ENCODE results near the gene ECHDC1. TPM values are rescaled to one million over a fixed set of nuclear protein-coding genes. Genes with fewer than 3 reads are reported as not detected.
A peak's percentile ranks its signal among the peaks of the same experiment; 100 is the strongest.

Gene ECHDC1
- total and polyA plus RNA-seq, 4 experiments from 2014 or later = 35.5 to 68.0 (median 49.0) TPM

DNA sequence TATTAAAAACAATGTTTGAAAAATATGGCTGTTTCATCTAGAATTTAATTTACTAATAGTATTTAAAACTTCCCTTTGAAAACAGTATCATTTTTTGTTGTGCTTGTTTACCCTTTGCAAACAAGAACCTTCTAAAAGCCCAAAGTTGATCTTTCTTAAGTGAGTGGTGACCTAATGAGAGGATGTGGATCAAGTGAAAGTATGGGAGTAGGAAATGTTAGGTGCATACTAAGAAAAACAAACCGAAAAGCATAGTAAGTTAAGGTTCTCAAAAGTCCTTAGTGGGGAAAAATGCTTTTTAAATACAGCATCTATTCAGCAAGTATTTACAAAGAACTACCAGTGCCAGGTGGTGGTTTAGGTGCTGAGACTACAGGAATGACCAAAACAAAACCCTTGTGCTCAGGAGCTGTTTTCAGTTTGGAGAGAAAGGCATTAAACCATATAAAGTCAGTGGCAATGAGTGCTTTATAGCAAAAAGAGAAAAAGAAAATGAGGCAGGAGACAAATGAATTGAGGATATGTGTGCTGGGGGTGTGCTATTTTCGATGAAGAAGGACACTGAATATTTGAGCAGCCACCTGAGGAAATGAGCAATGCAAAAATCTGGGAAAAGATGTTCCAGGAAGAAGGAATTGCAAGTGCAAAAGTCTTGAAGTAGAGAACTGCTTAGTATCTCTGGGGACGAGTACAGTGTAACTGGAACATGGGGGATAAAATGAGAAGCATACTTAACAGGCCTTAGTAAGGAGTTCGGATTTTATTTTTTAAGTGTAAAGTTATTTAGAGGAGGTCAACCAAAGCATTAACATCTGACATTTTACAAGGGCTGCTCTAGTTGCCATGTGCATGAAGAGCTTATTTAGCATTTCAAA is 52.8 kb downstream of the ECHDC1 start:
- ChIA-PET CTCF (ENCODE audit: partially characterized antibody) (interaction anchor here (1.2 to 6.7 kb wide), 4 partner anchors 9 to 226 kb away, joined by 6 to 56 read pairs (median 10); partner anchors contain the start of gene RNF146), POLR2A (ENCODE audit: partially characterized antibody) (interaction anchor here (1.1 to 2.1 kb wide), 4 partner anchors 12 to 226 kb away, joined by 3 to 12 read pairs (median 4); partner anchors contain the start of gene RNF146)
- H3K36me3 ChIP-seq (ENCODE audit: insufficient read depth, low read length) = peaks cover 16% of the 10 kb centered on the region
- H3K27me3 Mint-ChIP-seq = no peaks in the 10 kb centered on the region
- H3K9me3 Mint-ChIP-seq = no peaks in the 10 kb centered on the region
- no peaks in the 10 kb centered on the region for H3K9me3 ChIP-seq (ENCODE audit: control insufficient read depth in 1 of 2, low read length in 2 of 2)
- no peaks in the 10 kb centered on the region for H3K27me3 ChIP-seq (ENCODE audit: insufficient read depth, low read length)
- H3K4me3 Mint-ChIP-seq = peak overlapping the region in 7 of 8 donors; percentile 21 to 91 (median 72)
- H3K27ac Mint-ChIP-seq = peak overlapping the region; percentile 23 to 88 (median 63)
- intact Hi-C loops (cut with micrococcal nuclease) = no loop called here
- peaks cover 40 to 49% of the 10 kb centered on the region in 2 donors for H3K36me3 Mint-ChIP-seq
- peaks cover 24 to 37% (median 37%) of the 10 kb centered on the region in 4 donors for H3K4me1 Mint-ChIP-seq
- no peak overlapping the region for H3K27ac ChIP-seq (ENCODE audit: low read depth, low read length)
- DNase-seq = no peak
- H3K4me3 ChIP-seq (ENCODE audit: low read length in 2 of 2) = no peak overlapping the region
- H3K4me1 ChIP-seq (ENCODE audit: insufficient read depth, low read length) = peaks cover 18% of the 10 kb centered on the region

DNA sequence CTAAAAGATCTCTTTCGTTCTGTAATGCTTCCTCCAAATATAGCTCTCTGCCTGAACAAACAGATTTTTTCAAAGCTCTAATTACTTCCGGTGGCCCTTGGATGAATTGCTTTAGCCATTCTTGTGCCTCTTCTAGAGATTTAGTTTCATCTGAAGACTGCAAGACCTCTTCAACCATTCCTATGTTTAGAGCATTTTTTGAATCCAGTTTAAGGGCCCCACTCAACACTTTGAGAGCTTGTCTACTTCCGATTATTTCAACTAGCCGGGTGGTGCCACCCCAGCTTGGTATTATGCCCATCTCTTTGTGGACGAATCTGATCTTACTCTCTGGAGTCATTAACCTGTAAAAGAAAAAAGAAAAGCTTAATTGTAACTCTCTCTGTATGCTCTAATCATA is 53.5 kb downstream of the ECHDC1 start:
- intact Hi-C loops (cut with micrococcal nuclease) = no loop called here
- Histone ChIP-seq H3K36me3 (ENCODE audit: insufficient read depth, low read length) (peaks cover 16% of the 10 kb centered on the region), H3K4me3 (ENCODE audit: low read length in 2 of 2) (no peak overlapping the region), H3K27ac (ENCODE audit: low read depth, low read length) (no peak overlapping the region), H3K27me3 (ENCODE audit: insufficient read depth, low read length) (no peaks in the 10 kb centered on the region), H3K4me1 (ENCODE audit: insufficient read depth, low read length) (peaks cover 18% of the 10 kb centered on the region), H3K9me3 (ENCODE audit: control insufficient read depth in 1 of 2, low read length in 2 of 2) (no peaks in the 10 kb centered on the region)
- H3K4me3 Mint-ChIP-seq = no peak overlapping the region
- no peak for DNase-seq
- H3K4me1 Mint-ChIP-seq = peaks cover 25 to 39% (median 37%) of the 10 kb centered on the region in 4 donors
- POLR2A ChIA-PET (ENCODE audit: partially characterized antibody) = interaction anchor here (1.1 to 2.1 kb wide), 3 partner anchors 11 to 23 kb away, joined by 3 to 12 read pairs (median 5); partner anchors contain the start of gene RNF146
- peaks cover 40 to 53% of the 10 kb centered on the region in 2 donors for H3K36me3 Mint-ChIP-seq
- peak overlapping the region; percentile 0 to 25 (median 19) for H3K27ac Mint-ChIP-seq
- no peaks in the 10 kb centered on the region for H3K27me3 Mint-ChIP-seq
- H3K9me3 Mint-ChIP-seq = no peaks in the 10 kb centered on the region
- CTCF ChIA-PET (ENCODE audit: partially characterized antibody) = interaction anchor here (1.3 to 6.7 kb wide), 4 partner anchors 10 to 227 kb away, joined by 4 to 56 read pairs (median 10); partner anchors contain the start of gene RNF146

DNA sequence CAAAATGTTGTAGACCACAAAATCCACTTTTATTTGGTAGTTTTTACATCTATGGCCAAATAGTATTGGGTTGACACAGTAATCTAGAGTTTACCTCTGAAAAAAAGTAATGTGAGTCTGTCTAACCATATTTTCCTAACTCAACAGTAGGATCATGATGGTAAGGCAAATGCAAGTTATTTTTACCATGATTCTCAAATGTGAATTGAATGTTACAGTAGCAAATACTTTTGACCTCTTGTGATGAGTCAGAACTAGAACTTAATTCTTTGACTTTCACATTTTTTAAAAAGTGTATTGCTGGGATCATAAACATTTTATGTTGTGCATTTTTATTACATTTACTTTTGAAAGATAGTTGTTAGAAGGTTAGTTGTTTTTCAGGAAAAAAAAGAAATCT is 54.7 kb downstream of the ECHDC1 start:
- Histone ChIP-seq H3K4me3 (ENCODE audit: low read length in 2 of 2) (no peak overlapping the region), H3K27me3 (ENCODE audit: insufficient read depth, low read length) (no peaks in the 10 kb centered on the region), H3K4me1 (ENCODE audit: insufficient read depth, low read length) (peaks cover 18% of the 10 kb centered on the region), H3K9me3 (ENCODE audit: control insufficient read depth in 1 of 2, low read length in 2 of 2) (no peaks in the 10 kb centered on the region), H3K36me3 (ENCODE audit: insufficient read depth, low read length) (peaks cover 16% of the 10 kb centered on the region), H3K27ac (ENCODE audit: low read depth, low read length) (no peak overlapping the region)
- intact Hi-C loops (cut with micrococcal nuclease) = no loop called here
- ChIA-PET POLR2A (ENCODE audit: partially characterized antibody) (no interaction called here), CTCF (ENCODE audit: partially characterized antibody) (interaction anchor here (1.3 kb wide), 1 partner anchor 11 kb away, joined by 4 read pairs; no protein-coding TSS in a partner anchor)
- Mint-ChIP-seq H3K36me3 (peaks cover 39 to 53% of the 10 kb centered on the region in 2 donors), H3K4me3 (no peak overlapping the region), H3K27me3 (no peaks in the 10 kb centered on the region), H3K27ac (peak overlapping the region in 1 of 7 donors; percentile 12), H3K9me3 (no peaks in the 10 kb centered on the region), H3K4me1 (peaks cover 26 to 37% (median 32%) of the 10 kb centered on the region in 4 donors)
- no peak for DNase-seq

DNA sequence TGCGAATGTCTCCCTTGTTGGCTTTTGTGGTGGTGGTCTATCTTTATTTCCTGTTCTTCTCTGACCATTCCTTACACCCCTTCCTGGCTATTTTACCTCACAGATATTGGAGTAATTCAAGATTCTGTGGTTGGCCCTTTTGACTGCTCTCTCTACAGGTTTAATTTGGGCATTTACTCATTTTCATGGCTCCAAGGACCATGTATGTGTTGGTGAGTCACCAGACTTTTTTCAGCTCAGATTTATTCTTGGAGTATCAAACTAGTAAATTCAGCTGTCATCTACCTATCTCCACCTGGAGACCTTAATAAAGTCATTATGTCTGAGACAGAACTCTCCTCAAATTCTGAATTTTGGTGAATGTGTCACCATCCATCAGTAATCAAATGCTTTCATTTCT is 61.2 kb downstream of the ECHDC1 start:
- CTCF ChIA-PET (ENCODE audit: partially characterized antibody) = interaction anchor here (1.8 to 2.1 kb wide), 2 partner anchors 10 to 16 kb away, joined by 5 to 12 read pairs; partner anchors contain the start of gene RNF146
- Mint-ChIP-seq H3K9me3 (no peaks in the 10 kb centered on the region), H3K36me3 (peaks cover 40 to 47% of the 10 kb centered on the region in 2 donors), H3K27me3 (no peaks in the 10 kb centered on the region), H3K4me1 (peaks cover 7 to 16% (median 12%) of the 10 kb centered on the region in 4 donors), H3K27ac (no peak overlapping the region), H3K4me3 (no peak overlapping the region)
- no peak overlapping the region for H3K27ac ChIP-seq (ENCODE audit: low read depth, low read length)
- H3K36me3 ChIP-seq (ENCODE audit: insufficient read depth, low read length) = peaks cover 24% of the 10 kb centered on the region
- POLR2A ChIA-PET (ENCODE audit: partially characterized antibody) = interaction anchor here (0.9 kb wide), 1 partner anchor 38 kb away, joined by 3 read pairs; no protein-coding TSS in a partner anchor
- DNase-seq = no peak
- intact Hi-C loops (cut with micrococcal nuclease) = no loop called here
- no peak overlapping the region for H3K4me3 ChIP-seq (ENCODE audit: low read length in 2 of 2)
- H3K4me1 ChIP-seq (ENCODE audit: insufficient read depth, low read length) = no peaks in the 10 kb centered on the region
- no peaks in the 10 kb centered on the region for H3K27me3 ChIP-seq (ENCODE audit: insufficient read depth, low read length)
- H3K9me3 ChIP-seq (ENCODE audit: control insufficient read depth in 1 of 2, low read length in 2 of 2) = no peaks in the 10 kb centered on the region

DNA sequence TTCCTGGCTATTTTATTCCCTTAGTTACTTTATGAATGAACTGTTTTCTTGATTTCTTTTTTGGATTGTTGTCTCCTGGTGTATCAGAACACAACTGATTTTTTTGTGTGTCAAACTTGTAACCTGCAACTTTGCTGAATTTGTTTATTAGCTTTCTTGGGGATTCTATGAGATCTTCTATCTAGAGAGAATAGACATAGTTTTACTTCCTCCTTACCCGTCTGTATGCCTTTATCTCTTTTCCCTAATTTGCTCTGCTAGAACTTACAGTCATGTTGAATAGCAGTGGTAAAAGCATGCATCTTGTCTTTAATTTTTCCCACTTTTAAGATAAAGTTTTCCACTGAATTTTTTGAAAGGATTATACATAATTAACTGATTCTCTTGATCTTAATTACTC is 63.6 kb downstream of the ECHDC1 start:
- Histone ChIP-seq H3K9me3 (ENCODE audit: control insufficient read depth in 1 of 2, low read length in 2 of 2) (no peaks in the 10 kb centered on the region), H3K27ac (ENCODE audit: low read depth, low read length) (no peak overlapping the region), H3K4me1 (ENCODE audit: insufficient read depth, low read length) (no peaks in the 10 kb centered on the region), H3K4me3 (ENCODE audit: low read length in 2 of 2) (no peak overlapping the region), H3K36me3 (ENCODE audit: insufficient read depth, low read length) (peaks cover 12% of the 10 kb centered on the region), H3K27me3 (ENCODE audit: insufficient read depth, low read length) (no peaks in the 10 kb centered on the region)
- H3K4me1 Mint-ChIP-seq = peaks cover 5 to 14% (median 7%) of the 10 kb centered on the region in 4 donors
- H3K9me3 Mint-ChIP-seq = no peaks in the 10 kb centered on the region
- ChIA-PET POLR2A (ENCODE audit: partially characterized antibody) (no interaction called here), CTCF (ENCODE audit: partially characterized antibody) (interaction anchor here (0.6 to 2.6 kb wide), 2 partner anchors 14 to 1493 kb away, joined by 3 to 13 read pairs; partner anchors contain the start of gene RNF146)
- peak overlapping the region in 3 of 7 donors; percentile 17 to 66 (median 28) for H3K27ac Mint-ChIP-seq
- intact Hi-C loops (cut with micrococcal nuclease) = no loop called here
- no peak overlapping the region for H3K4me3 Mint-ChIP-seq
- H3K36me3 Mint-ChIP-seq = peaks cover 23 to 27% of the 10 kb centered on the region in 2 donors
- DNase-seq = no peak
- H3K27me3 Mint-ChIP-seq = no peaks in the 10 kb centered on the region

DNA sequence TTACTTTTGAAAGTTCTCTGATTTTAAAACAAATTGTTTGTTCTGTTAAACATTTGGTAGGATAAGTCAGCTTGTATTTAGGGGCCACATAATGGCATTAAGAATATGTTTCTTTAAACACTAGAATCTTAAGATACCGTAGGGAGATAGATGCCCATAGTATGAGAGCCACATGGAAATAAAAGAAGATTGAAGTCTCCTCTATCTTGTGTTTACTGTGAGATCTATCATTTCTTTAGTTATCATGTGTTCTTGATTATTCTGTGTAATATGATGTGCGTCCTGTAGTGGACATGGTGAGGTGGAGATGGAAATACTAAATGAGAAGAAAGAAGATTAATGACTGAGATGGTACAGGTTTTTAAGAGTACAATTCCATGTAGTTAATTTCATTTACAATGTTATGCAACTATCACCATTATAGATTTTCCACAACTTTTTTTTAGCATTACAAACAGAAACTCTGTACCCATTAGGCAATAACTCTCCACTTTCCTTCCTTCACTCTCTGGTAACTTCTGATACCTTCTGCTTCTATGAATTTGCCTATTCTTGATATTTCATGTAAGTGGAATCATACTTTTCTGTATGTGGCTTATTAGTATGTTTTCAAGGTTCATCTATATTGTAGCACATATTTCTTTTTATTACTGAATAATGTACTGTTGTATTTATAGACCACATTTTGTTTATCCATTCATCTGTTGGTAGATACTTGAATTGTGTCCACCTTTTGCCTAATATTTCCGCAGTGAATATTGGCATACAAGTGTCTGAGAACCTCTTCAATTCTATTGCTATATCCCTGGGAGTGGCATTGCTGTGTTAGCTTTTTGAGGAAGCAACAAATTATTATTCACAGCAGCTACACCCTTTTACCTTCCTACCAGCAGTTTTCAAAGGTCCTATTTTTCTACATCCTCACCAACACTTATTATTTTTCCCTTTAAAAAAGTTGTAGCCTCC is 65.2 kb downstream of the ECHDC1 start:
- ChIA-PET POLR2A (ENCODE audit: partially characterized antibody) (interaction anchor here (0.9 kb wide), 1 partner anchor 12 kb away, joined by 3 read pairs; no protein-coding TSS in a partner anchor), CTCF (ENCODE audit: partially characterized antibody) (interaction anchor here (0.6 to 2.6 kb wide), 2 partner anchors 12 kb away, joined by 3 to 13 read pairs; partner anchors contain the start of gene RNF146)
- Histone ChIP-seq H3K27me3 (ENCODE audit: insufficient read depth, low read length) (no peaks in the 10 kb centered on the region), H3K27ac (ENCODE audit: low read depth, low read length) (no peak overlapping the region), H3K4me1 (ENCODE audit: insufficient read depth, low read length) (no peaks in the 10 kb centered on the region), H3K4me3 (ENCODE audit: low read length in 2 of 2) (no peak overlapping the region), H3K36me3 (ENCODE audit: insufficient read depth, low read length) (peaks cover 12% of the 10 kb centered on the region), H3K9me3 (ENCODE audit: control insufficient read depth in 1 of 2, low read length in 2 of 2) (no peaks in the 10 kb centered on the region)
- peaks cover 13 to 21% (median 14%) of the 10 kb centered on the region in 4 donors for H3K4me1 Mint-ChIP-seq
- intact Hi-C loops (cut with micrococcal nuclease) = no loop called here
- DNase-seq = no peak
- H3K4me3 Mint-ChIP-seq = no peak overlapping the region
- H3K36me3 Mint-ChIP-seq = peaks cover 15 to 18% of the 10 kb centered on the region in 2 donors
- H3K27me3 Mint-ChIP-seq = no peaks in the 10 kb centered on the region
- H3K27ac Mint-ChIP-seq = peak overlapping the region in 1 of 7 donors; percentile 58
- H3K9me3 Mint-ChIP-seq = no peaks in the 10 kb centered on the region

Measured in CD4-positive, alpha-beta memory T cell (primary cell).